HG02884 (cell line): ENCODE results near the gene C5orf34.
"Not testable (repeated sequence)": the region's sequence is repeated elsewhere in the genome, so short reads cannot be mapped to it uniquely, and the experiment has no call there.

Source experiments
- ATAC-seq: cut with Tn5 transposase; IDR thresholded peaks from one replicate; pipeline ENCODE4 v1.9.1; 2021; ENCODE audit warnings: mild to moderate bottlenecking, moderate library complexity; ENCODE audit not compliant: unreplicated experiment

Gene C5orf34

DNA sequence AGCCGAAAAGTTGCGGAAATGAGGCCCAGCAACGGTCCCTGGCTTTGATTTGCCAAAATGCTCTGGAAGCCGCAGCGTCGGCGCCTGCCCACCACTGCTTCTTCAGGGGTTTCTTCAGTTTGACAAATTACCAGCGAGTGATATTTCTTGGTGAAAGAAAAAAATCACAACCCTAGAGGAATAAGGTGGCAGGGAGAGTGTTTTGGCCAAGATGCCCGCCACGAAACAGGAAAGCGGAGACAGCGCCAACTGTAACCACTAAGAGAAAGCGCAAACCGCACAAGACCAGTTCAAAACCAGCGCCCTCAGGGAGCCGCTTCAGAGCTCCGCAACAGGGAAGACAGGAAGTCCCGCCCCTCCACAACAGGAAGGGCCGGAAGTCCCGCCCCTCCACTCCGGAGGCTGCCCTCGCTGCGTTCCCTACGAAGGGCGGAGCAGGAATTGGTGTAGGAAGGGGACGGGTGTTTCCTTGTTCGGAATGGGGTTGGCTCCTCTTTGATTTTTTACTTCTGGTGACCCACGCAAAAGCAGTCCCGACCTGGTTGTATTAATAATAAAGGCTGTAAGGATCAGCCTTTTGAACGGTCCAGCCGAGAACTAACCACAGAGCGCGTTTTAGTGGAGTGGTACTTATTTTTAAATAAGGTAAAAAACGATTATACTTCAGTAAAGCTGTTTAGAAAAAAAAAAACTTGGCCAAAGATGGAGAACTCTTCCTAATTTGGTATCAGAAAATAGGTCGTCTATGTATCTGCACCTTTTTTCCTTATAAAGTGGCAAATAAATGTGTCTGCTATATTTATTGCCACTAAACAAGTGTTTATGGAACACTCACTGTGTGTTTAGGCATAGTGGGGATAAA is at the start of gene C5orf34:
Gene C5orf34, minus strand, starts transcription at position 333 of the 862 bp plus-strand sequence. CDS start 5,809 bp downstream, outside the sequence.
- ATAC-seq = peak; percentile 97

- no peak for ATAC-seq
Measured at GRCh38 chr5:43564289-43564850, 49.4 kb upstream of the C5orf34 start.

DNA sequence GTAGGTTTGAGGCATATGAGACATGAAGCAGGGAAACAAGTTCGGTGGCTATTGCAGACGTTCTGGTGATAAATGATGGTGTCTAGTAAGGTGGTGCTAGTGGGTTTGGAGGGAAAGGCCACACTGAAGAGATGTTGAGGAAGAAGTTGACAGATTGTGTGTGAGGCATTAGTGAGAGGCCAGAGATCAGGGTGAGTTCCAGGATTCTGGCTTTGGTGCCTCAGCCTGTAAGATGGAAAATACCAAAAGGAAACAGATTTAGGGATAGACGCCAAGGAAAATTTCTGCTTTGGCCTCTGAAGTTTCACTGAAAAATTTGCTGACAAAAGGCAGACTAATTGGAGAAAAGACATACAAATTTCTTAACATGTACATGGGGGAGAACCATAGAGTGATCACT is 48.4 kb upstream of the C5orf34 start:
- no peak for ATAC-seq

DNA sequence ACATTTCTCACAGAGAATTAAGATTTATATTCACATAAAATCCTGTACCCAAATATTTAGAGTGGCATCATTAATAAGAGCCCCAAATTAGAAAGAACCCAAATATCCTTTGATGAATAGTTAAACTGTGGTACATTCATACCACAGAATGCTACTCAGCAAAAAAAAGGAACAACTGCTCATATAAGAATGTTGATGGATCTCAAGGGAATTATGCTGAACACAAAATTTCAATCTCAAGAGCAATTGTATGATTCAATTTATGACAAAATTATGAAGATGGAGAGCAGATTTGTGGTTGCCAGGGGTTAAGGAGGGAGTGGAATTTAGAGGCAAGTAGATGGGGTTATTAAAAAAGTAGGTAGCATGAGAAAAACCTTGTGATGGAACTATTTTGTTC is 46.4 kb upstream of the C5orf34 start:
- no peak for ATAC-seq

- ATAC-seq = no peak
Measured at GRCh38 chr5:43560128-43560527, 45.2 kb upstream of the C5orf34 start.

DNA sequence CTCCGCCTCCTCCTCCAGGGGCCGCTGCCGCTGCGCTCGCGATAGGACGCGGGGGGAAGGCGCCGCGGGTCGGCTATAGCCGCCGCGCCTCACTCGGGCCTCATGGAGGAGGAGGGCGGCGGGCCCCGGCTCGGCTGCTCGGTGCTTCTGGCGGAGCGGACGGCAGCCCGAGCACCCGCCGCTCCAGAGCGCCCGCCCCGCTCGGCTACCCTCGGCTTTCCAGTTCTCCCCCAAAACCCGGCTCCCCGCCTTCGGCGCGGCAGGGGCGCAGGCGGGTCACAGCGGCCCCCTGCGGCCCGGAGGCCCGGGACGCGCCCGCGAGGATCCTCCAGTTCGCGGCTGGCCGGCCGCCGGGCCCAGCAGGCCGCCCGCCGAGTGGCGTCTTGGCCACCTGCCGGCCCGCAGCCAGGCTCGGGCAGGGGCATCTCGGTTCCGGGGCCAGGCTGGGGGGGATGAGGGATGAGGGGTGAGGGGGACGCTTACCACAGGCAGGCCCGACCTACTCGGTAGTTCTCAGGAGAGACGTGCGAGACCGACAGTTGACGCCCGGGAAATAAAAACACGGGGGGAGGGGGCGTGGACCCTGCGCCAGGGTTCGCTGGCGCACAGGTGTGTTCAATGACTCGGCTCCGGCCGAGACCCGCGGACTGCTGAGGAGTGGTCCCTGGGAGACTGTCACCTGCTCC is 42.1 kb upstream of the C5orf34 start, which contains the start of gene PAIP1:
Gene PAIP1, minus strand, starts transcription at position 221 of the 686 bp plus-strand sequence. CDS start 231 bp downstream, outside the sequence.
- peak; percentile 65 for ATAC-seq

GRCh38 chr5:43556607-43556856 is 41.6 kb upstream of the C5orf34 start:
- peak; percentile 85 for ATAC-seq

DNA sequence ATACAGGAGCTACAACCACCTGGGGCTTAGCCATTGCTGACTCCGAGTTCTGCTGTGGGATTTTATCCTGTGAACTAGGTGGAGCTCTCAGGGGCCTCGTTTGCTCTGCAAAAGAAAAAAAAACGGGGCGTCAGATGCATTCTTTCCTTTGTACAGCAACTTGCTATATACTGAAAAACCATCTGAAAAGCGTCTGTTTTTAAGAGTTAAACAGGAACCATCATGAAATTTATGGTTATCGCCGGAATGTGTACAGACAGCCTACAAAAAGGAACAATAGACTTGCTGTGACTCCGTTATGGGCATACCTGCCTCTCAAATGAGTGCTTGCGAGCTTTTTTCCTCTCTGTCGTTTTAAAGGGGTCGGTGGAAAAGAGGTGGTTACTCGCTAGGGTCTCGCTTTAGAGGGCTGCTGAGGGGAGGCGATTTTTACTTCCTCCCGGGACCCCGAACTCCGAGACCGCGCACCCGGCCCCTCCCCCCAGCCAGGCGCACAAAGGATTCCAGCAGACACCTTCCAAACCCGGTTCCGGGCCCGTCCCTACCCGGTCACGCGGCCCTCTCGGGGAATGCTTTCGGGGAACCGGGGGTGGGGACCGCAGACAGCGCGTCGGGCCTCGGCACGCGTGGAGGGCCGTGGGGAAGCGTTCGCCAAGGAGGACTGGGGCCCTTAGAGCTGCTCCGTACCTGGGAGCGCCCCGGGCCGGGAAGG is 41.1 kb upstream of the C5orf34 start:
- peak; percentile 16 for ATAC-seq

DNA sequence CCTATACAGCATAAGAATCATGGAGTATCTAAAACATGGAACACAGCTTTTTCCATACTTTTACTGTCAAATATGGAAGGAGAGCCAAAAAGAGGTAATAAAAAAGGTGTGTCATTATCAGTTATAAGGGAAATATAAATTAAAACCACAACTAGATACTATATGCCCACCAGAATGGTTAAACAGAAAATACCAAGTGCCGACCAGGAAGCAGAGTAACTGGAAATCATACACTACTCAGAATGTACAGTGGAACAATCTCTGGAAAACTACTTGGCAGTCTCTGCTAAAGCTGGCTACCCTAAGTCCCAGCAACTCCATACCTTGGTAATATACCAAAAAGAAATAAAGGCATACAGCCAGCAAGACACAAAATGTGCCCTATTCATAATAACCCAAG is 39.5 kb upstream of the C5orf34 start:
- no peak for ATAC-seq

GRCh38 chr5:43553381-43553780 is 38.4 kb upstream of the C5orf34 start:
- no peak for ATAC-seq

DNA sequence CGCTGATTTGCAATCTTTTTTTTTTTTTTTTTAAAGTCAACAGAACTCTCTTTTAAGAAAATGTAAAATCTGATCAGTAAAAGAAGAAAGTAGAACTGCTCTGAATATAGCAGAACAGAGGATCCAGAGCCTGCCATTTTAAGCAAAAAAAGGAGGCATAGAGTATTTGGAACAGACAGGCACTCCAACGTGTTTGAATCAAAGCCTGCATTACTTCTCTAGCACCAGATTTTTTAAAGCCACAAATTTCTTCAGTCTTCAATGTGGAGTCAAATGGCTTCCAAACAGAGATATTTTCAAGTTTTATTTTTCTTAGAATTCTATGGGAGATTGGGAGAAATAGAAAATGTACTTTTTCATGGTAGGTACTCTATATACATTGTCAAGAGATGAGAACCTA is 36.8 kb upstream of the C5orf34 start:
- ATAC-seq = no peak

GRCh38 chr5:43549272-43549671 is 34.3 kb upstream of the C5orf34 start:
- not testable (repeated sequence) for ATAC-seq

GRCh38 chr5:43548358-43548757 is 33.4 kb upstream of the C5orf34 start:
- no peak for ATAC-seq

GRCh38 chr5:43547532-43547931 is 32.6 kb upstream of the C5orf34 start:
- no peak for ATAC-seq

- ATAC-seq = no peak
Measured at GRCh38 chr5:43543434-43543833, 28.5 kb upstream of the C5orf34 start.

- no peak for ATAC-seq
Measured at GRCh38 chr5:43540746-43541145, 25.8 kb upstream of the C5orf34 start.

- no peak for ATAC-seq
Measured at GRCh38 chr5:43536972-43537371, 22.0 kb upstream of the C5orf34 start.

GRCh38 chr5:43533646-43534045 is 18.7 kb upstream of the C5orf34 start:
- no peak for ATAC-seq

- ATAC-seq = no peak
Measured at GRCh38 chr5:43530648-43531047, 15.7 kb upstream of the C5orf34 start.

- no peak for ATAC-seq
Measured at GRCh38 chr5:43523662-43524072, 8.7 kb upstream of the C5orf34 start.

- ATAC-seq = no peak
Measured at GRCh38 chr5:43520615-43521014, 5.7 kb upstream of the C5orf34 start.
